A673 (cell line): ENCODE results near the gene ELP5. TPM values are rescaled to one million over a fixed set of nuclear protein-coding genes. Genes with fewer than 3 reads are reported as not detected.
A peak's percentile ranks its signal among the peaks of the same experiment; 100 is the strongest.

Source experiments
- BruUV-seq: library from RNA; stranded (reverse); fragments of 400-500 nt; replicated peaks from 2 replicates; lab custom pipeline; 2021; lab: Mats Ljungman, UMichigan
- CTCF ChIA-PET: fragments of 300-600 bp; sonication (Branson Sonifier 250); formaldehyde crosslinking; loops from one replicate; lab custom pipeline; 2022; ENCODE audit warnings: antibody characterized with exemption; lab: Charles Lee
- POLR2A ChIA-PET: fragments of 300-600 bp; sonication (Branson Sonifier 250); formaldehyde crosslinking; loops from one replicate; lab custom pipeline; 2022; ENCODE audit warnings: antibody characterized with exemption; ENCODE audit not compliant: low non-redundant PET; lab: Charles Lee
- DNase-seq: peaks from one replicate; pipeline ENCODE4 v3.0.0-alpha.2; 2015; ENCODE audit warnings: low spot score
- H3K27ac ChIP-seq: fragments of 200-600 bp; sonication (generic); 2 replicates; pipeline ENCODE4 v1.5.1; 2016; ENCODE audit warnings: mixed run types, low read depth, mild to moderate bottlenecking, mixed read lengths, antibody characterized with exemption, low read length; ENCODE audit not compliant: poor library complexity, severe bottlenecking
- H3K27me3 ChIP-seq: fragments of 200-600 bp; sonication (generic); replicated peaks from 2 replicates; pipeline ENCODE4 v1.6.1; 2017; ENCODE audit warnings: mixed run types, low read depth, mild to moderate bottlenecking, mixed read lengths, antibody characterized with exemption, low read length; ENCODE audit not compliant: insufficient read depth, poor library complexity
- H3K36me3 ChIP-seq: fragments of 200-600 bp; sonication (generic); 2 replicates; pipeline ENCODE4 v1.6.1; 2016; ENCODE audit warnings: mixed run types, mild to moderate bottlenecking, mixed read lengths, antibody characterized with exemption, low read length; ENCODE audit not compliant: insufficient read depth, poor library complexity, severe bottlenecking
- H3K4me1 ChIP-seq: fragments of 200-600 bp; sonication (generic); 2 replicates; pipeline ENCODE4 v1.6.1; 2017; ENCODE audit warnings: mixed run types, mild to moderate bottlenecking, mixed read lengths, antibody characterized with exemption, low read length; ENCODE audit not compliant: insufficient read depth, poor library complexity, severe bottlenecking
- H3K4me3 ChIP-seq: fragments of 200-600 bp; sonication (generic); 2 replicates; pipeline ENCODE4 v1.5.1; 2016; ENCODE audit warnings: low read depth, mixed run types, mild to moderate bottlenecking, mixed read lengths, low read length; ENCODE audit not compliant: poor library complexity, severe bottlenecking
- H3K9me3 ChIP-seq: fragments of 200-600 bp; sonication (generic); 2 replicates; pipeline ENCODE4 v1.6.1; 2016; ENCODE audit warnings: mixed run types, low read depth, mild to moderate bottlenecking, mixed read lengths, antibody characterized with exemption, low read length; ENCODE audit not compliant: poor library complexity, severe bottlenecking
- CTCF ChIP-seq: fragments of 300-800, 200-600 bp; sonication (generic); conservative IDR thresholded peaks from 2 replicates; pipeline ENCODE4 v1.5.1; 2017; ENCODE audit warnings: low read depth, mild to moderate bottlenecking, antibody characterized with exemption, low read length, moderate library complexity, mixed read lengths
- EZH2 ChIP-seq: fragments of 200-600 bp; sonication (generic); IDR thresholded peaks from 2 replicates; pipeline ENCODE4 v1.6.1; 2017; ENCODE audit warnings: borderline replicate concordance, low read depth, mild to moderate bottlenecking, mixed read lengths, antibody characterized with exemption, low read length; ENCODE audit not compliant: poor library complexity, severe bottlenecking
- intact Hi-C: fragments of 100-400 bp; cut with micrococcal nuclease; formaldehyde crosslinking; loops from one replicate; pipeline ENCODE4 v1.10.0; 2022; ENCODE audit not compliant: unreplicated experiment
- total RNA-seq: library from RNA; stranded (reverse); gene quantifications from 2 replicates; pipeline ENCODE4 v1.2.3, GENCODE V29; 2021

The ELP5 gene
- total RNA-seq, 1 experiment from 2014 or later = 128 TPM

GRCh38 chr17:7219812-7220592, 32.0 kb upstream of the ELP5 start, which contains the start of the genes ACADVL and DLG4:
TSS of gene ACADVL (plus strand) at chr17:7219938. CDS start at chr17:7219985, 47 bp downstream.
TSS of gene DLG4 (minus strand) at chr17:7219836.
- TF ChIP-seq CTCF = no peak
- TF ChIP-seq EZH2 = no peak
- H3K9me3 ChIP-seq = no peaks in the 10 kb centered on the region
- peaks cover 40% of the 10 kb centered on the region for H3K36me3 ChIP-seq
- peak within 1 kb of the TSS; percentile 94 for H3K4me3 ChIP-seq
- BruUV-seq = no TSS peak
- ChIA-PET CTCF (interaction anchor here (0.6 to 2.0 kb wide), 5 partner anchors 16 to 151 kb away, joined by 3 to 13 read pairs (median 5); no protein-coding TSS in a partner anchor), POLR2A (interaction anchor here (0.5 to 0.7 kb wide), 3 partner anchors 14 to 609 kb away, joined by 3 to 4 read pairs (median 3); partner anchors contain the start of gene DVL2)
- H3K27me3 ChIP-seq = no peaks in the 10 kb centered on the region
- peaks cover 36% of the 10 kb centered on the region for H3K4me1 ChIP-seq
- intact Hi-C loops = no loop called here
- DNase-seq = peak; percentile 85
- peak within 1 kb of the TSS; percentile 93 for H3K27ac ChIP-seq

GRCh38 chr17:7220593-7221277, 31.3 kb upstream of the ELP5 start:
- Histone ChIP-seq H3K9me3 (no peaks in the 10 kb centered on the region), H3K4me1 (peaks cover 36% of the 10 kb centered on the region), H3K27me3 (no peaks in the 10 kb centered on the region), H3K27ac (peak overlapping the region; percentile 93), H3K36me3 (peaks cover 47% of the 10 kb centered on the region), H3K4me3 (peak overlapping the region; percentile 94)
- intact Hi-C loops = no loop called here
- BruUV-seq = no TSS peak
- peak; percentile 76 for DNase-seq
- TF ChIP-seq EZH2 (no peak), CTCF (peak; percentile 63)
- ChIA-PET CTCF (interaction anchor here (0.6 to 2.0 kb wide), 7 partner anchors 15 to 175 kb away, joined by 3 to 12 read pairs (median 3); no protein-coding TSS in a partner anchor), POLR2A (interaction anchor here (0.5 to 0.7 kb wide), 2 partner anchors 20 to 75 kb away, joined by 4 to 18 read pairs; no protein-coding TSS in a partner anchor)

- no peak for DNase-seq
- ChIA-PET CTCF (interaction anchor here (0.6 to 2.0 kb wide), 7 partner anchors 15 to 176 kb away, joined by 3 to 12 read pairs (median 3); no protein-coding TSS in a partner anchor), POLR2A (interaction anchor here (0.5 to 0.7 kb wide), 2 partner anchors 12 to 76 kb away, joined by 3 to 18 read pairs; no protein-coding TSS in a partner anchor)
- TF ChIP-seq CTCF = no peak
- TF ChIP-seq EZH2 = no peak
- BruUV-seq = no TSS peak
- Histone ChIP-seq H3K27me3 (no peaks in the 10 kb centered on the region), H3K4me3 (peak overlapping the region; percentile 94), H3K36me3 (peaks cover 55% of the 10 kb centered on the region), H3K9me3 (no peaks in the 10 kb centered on the region), H3K27ac (peak overlapping the region; percentile 93), H3K4me1 (peaks cover 29% of the 10 kb centered on the region)
- intact Hi-C loops = no loop called here
Measured at GRCh38 chr17:7221278-7222092, 30.5 kb upstream of the ELP5 start.
